Thoracic aorta (tissue), 2 donors: Measurements from ENCODE around the gene CEACAM3. TPM values are rescaled to one million over a fixed set of nuclear protein-coding genes. Genes with fewer than 3 reads are reported as not detected.

Experiments used
- ATAC-seq: fragments of 150-250 bp; one replicate; pipeline ENCODE4 v1.8.0; 2017; ENCODE audit warnings: low read depth; ENCODE audit not compliant: insufficient number of reproducible peaks, low FRiP score
- DNase-seq: peaks from one replicate; pipeline ENCODE4 v3.0.0-alpha.2; 2020; ENCODE audit warnings: low spot score
- H3K27ac ChIP-seq, 2 donors: fragments of 200-600 bp; sonication (generic); 1 replicate in 1 of 2; 2 replicates in 1 of 2; pipeline ENCODE4 v1.5.1; 2016; ENCODE audit warnings: mild to moderate bottlenecking in 2 of 2, moderate library complexity in 2 of 2
- H3K27me3 ChIP-seq: fragments of 200-600 bp; sonication (generic); replicated peaks from 2 replicates; pipeline ENCODE4 v1.6.0; 2016; ENCODE audit warnings: mild to moderate bottlenecking; ENCODE audit not compliant: insufficient read depth
- H3K36me3 ChIP-seq: fragments of 200-600 bp; sonication (generic); one replicate; pipeline ENCODE4 v1.5.1; 2016
- H3K4me1 ChIP-seq, 2 donors: fragments of 200-600 bp; sonication (generic); 1 replicate in 1 of 2; 2 replicates in 1 of 2; pipeline versions ENCODE4 v1.5.1 to v1.6.0; 2016; ENCODE audit warnings: low read depth in 2 of 2, mild to moderate bottlenecking in 1 of 2; ENCODE audit not compliant: control insufficient read depth in 1 of 2
- H3K4me3 ChIP-seq: fragments of 200-600 bp; sonication (generic); 2 replicates; pipeline ENCODE4 v1.5.1; 2016; ENCODE audit warnings: mild to moderate bottlenecking
- H3K9me3 ChIP-seq: fragments of 200-600 bp; sonication (generic); 2 replicates; pipeline ENCODE4 v1.5.1; 2016
- total RNA-seq, 2 donors: library from RNA; depleted of rRNA; stranded (reverse); fragments of >200 nt; gene quantifications; one replicate each; pipeline versions ENCODE4 v1.1.0 to v1.2.3, GENCODE V29; 2016
- TF ChIP-seq, protein P1 (sequence below): fragments of 200-600 bp; sonication (generic); IDR thresholded peaks from one replicate; pipeline ENCODE4 v1.5.1; 2019; ENCODE audit warnings: antibody characterized with exemption

Gene CEACAM3
- total RNA-seq, 2 donors from 2014 or later = not detected

- Histone ChIP-seq H3K4me1 (no peaks in the 10 kb centered on the region), H3K27me3 (no peaks in the 10 kb centered on the region), H3K9me3 (no peaks in the 10 kb centered on the region), H3K4me3 (no peak overlapping the region), H3K27ac (no peak overlapping the region), H3K36me3 (no peaks in the 10 kb centered on the region)
- DNase-seq = no peak
- ATAC-seq = no peak
- TF ChIP-seq, protein P1, sequence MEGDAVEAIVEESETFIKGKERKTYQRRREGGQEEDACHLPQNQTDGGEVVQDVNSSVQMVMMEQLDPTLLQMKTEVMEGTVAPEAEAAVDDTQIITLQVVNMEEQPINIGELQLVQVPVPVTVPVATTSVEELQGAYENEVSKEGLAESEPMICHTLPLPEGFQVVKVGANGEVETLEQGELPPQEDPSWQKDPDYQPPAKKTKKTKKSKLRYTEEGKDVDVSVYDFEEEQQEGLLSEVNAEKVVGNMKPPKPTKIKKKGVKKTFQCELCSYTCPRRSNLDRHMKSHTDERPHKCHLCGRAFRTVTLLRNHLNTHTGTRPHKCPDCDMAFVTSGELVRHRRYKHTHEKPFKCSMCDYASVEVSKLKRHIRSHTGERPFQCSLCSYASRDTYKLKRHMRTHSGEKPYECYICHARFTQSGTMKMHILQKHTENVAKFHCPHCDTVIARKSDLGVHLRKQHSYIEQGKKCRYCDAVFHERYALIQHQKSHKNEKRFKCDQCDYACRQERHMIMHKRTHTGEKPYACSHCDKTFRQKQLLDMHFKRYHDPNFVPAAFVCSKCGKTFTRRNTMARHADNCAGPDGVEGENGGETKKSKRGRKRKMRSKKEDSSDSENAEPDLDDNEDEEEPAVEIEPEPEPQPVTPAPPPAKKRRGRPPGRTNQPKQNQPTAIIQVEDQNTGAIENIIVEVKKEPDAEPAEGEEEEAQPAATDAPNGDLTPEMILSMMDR = no peak
Measured at GRCh38 chr19:41848666-41849065, 52.3 kb downstream of the CEACAM3 start.

DNA sequence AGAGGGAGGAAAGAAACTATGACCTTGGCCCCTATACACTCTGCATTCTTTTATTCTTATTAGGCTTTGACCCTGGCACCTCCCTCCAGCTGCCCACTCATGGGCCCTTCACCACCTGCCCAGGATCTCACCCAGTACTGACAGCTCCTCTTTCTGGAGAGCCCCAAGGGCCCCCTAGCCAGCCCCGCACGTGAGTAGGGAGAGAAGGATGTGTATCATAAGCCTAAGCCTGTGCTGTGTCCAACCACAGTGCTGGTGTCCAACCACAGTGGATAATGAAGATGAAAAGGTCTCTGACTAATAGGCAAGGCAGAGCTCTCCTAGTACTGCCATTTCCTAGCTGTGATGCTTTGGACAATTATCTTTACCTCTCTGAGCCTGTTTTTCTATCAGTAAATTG is 52.7 kb downstream of the CEACAM3 start:
- no peak for ATAC-seq

DNA sequence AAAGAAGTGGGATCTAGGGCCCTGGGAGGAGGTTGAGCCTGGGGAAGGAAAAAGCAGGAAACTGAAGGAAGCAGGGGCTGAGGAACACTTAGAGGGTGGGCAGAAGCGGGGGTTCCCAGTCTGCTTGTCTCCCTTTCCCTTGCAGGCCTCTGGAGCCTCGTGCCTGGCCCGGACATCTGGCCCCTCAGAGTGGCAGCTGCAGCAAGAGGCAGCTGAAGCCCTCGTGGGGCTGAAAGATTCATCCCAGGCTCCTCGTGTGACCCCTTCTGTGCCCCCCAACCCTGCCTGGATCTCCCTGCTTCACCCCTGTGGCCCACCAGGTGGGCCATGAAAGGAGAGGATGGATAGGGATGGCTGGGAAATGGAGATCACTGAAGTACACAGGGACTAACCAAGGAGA is 54.0 kb downstream of the CEACAM3 start:
- H3K4me3 ChIP-seq = no peak overlapping the region
- no peak overlapping the region for H3K27ac ChIP-seq
- TF ChIP-seq, protein P1 = no peak
- no peaks in the 10 kb centered on the region for H3K9me3 ChIP-seq
- DNase-seq (no peak), ATAC-seq (no peak)
- H3K27me3 ChIP-seq = no peaks in the 10 kb centered on the region
- H3K36me3 ChIP-seq = no peaks in the 10 kb centered on the region
- no peaks in the 10 kb centered on the region for H3K4me1 ChIP-seq

More for the DNA sequence above, 52.7 kb downstream of the CEACAM3 start:
- no peak overlapping the region for H3K4me3 ChIP-seq
- H3K27me3 ChIP-seq = no peaks in the 10 kb centered on the region
- H3K36me3 ChIP-seq = no peaks in the 10 kb centered on the region
- H3K4me1 ChIP-seq = no peaks in the 10 kb centered on the region
- TF ChIP-seq, protein P1 = no peak
- DNase-seq = no peak
- no peaks in the 10 kb centered on the region for H3K9me3 ChIP-seq
- H3K27ac ChIP-seq = no peak overlapping the region

GRCh38 chr19:41851456-41851855 is 55.1 kb downstream of the CEACAM3 start:
- Histone ChIP-seq H3K36me3 (no peaks in the 10 kb centered on the region), H3K27ac (no peak overlapping the region), H3K27me3 (no peaks in the 10 kb centered on the region), H3K9me3 (no peaks in the 10 kb centered on the region), H3K4me3 (no peak overlapping the region), H3K4me1 (no peaks in the 10 kb centered on the region)
- TF ChIP-seq, protein P1 = no peak
- no peak for DNase-seq
- ATAC-seq = no peak

GRCh38 chr19:41853344-41853743 is 57.0 kb downstream of the CEACAM3 start:
- no peaks in the 10 kb centered on the region for H3K4me1 ChIP-seq
- no peaks in the 10 kb centered on the region for H3K36me3 ChIP-seq
- H3K27ac ChIP-seq = no peak overlapping the region
- ATAC-seq = no peak
- no peaks in the 10 kb centered on the region for H3K9me3 ChIP-seq
- H3K4me3 ChIP-seq = no peak overlapping the region
- H3K27me3 ChIP-seq = no peaks in the 10 kb centered on the region
- TF ChIP-seq, protein P1 = no peak
- DNase-seq = no peak
